Measurements from ENCODE around the gene SNX9.

SNX9 gene

DNA sequence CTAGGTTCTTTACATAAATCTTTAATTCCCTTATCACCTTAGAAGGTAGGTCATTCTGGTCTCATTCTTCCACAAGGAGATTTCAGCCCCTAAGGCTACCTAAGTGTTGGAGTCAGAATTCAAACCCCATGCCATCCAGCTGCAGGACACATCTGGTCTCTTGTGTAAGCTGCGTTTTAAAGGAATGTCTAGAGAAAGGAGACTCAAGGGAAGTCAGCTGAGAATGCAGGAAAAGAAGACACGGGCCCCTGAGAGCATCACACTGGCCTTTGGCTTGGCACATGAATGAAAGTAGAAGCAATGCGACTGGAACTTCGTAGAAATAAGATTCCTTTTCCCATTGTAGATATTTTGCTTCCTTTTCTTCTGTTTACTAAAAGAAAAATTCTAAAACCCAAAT lies 82.0 kb downstream of the SNX9 start:
- no peak overlapping the region for H3K4me2 ChIP-seq (ENCODE audit: low read length)
- no peaks in the 10 kb centered on the region for H3K4me1 ChIP-seq (ENCODE audit: control insufficient read depth, insufficient read depth, low read length)
- no peak overlapping the region for H3K4me3 ChIP-seq (ENCODE audit: low read length)
- no peaks in the 10 kb centered on the region for H3K9me3 ChIP-seq (replicated peaks; ENCODE audit: low read length)
- no peak overlapping the region for H3K9ac ChIP-seq (ENCODE audit: low read depth, low read length)
- peaks cover 41% of the 10 kb centered on the region for H3K36me3 ChIP-seq (ENCODE audit: insufficient read depth, low read length)
- H3K27me3 ChIP-seq (ENCODE audit: control insufficient read depth, insufficient read depth, low read length), result no peaks in the 10 kb centered on the region

- no peak overlapping the region for H3K4me2 ChIP-seq (ENCODE audit: low read length)
- no peak overlapping the region for H3K4me3 ChIP-seq (ENCODE audit: low read length)
- no peaks in the 10 kb centered on the region for H3K4me1 ChIP-seq (ENCODE audit: control insufficient read depth, insufficient read depth, low read length)
- H3K27me3 ChIP-seq (ENCODE audit: control insufficient read depth, insufficient read depth, low read length), result no peaks in the 10 kb centered on the region
- no peaks in the 10 kb centered on the region for H3K9me3 ChIP-seq (replicated peaks; ENCODE audit: low read length)
- no peak overlapping the region for H3K9ac ChIP-seq (ENCODE audit: low read depth, low read length)
- peaks cover 47% of the 10 kb centered on the region for H3K36me3 ChIP-seq (ENCODE audit: insufficient read depth, low read length)
Observed at GRCh38 chr6:157905590-157906342, 82.7 kb downstream of the SNX9 start.

DNA sequence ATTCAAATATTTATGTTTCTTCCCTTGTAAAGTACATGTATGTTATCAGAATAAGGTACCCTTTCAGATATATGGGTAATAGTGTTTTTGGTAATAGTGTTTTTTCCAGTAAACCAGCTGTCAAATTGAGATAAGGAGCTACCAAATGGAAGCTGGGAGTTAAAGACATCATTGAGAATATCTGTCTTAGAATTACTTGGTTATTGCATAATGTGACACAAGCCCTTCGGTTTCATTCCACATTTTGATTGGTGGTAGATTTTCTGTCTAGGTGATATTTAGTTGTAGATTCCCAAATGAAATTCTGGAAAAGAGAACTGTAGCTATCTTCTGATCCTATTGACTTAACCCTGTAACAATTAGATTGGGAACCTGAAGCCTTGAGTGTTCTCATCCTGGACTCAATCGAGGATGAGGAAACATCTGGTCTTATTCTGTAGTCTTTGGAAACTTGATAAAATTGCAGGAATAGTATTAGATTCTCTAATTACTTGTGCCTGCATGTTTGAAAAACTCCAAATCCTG lies 83.6 kb downstream of the SNX9 start:
- H3K4me2 ChIP-seq (ENCODE audit: low read length), result no peak overlapping the region
- H3K27me3 ChIP-seq (ENCODE audit: control insufficient read depth, insufficient read depth, low read length), result no peaks in the 10 kb centered on the region
- no peak overlapping the region for H3K9ac ChIP-seq (ENCODE audit: low read depth, low read length)
- H3K4me3 ChIP-seq (ENCODE audit: low read length), result no peak overlapping the region
- peaks cover 52% of the 10 kb centered on the region for H3K36me3 ChIP-seq (ENCODE audit: insufficient read depth, low read length)
- no peaks in the 10 kb centered on the region for H3K9me3 ChIP-seq (replicated peaks; ENCODE audit: low read length)
- H3K4me1 ChIP-seq (ENCODE audit: control insufficient read depth, insufficient read depth, low read length), result peaks cover 7% of the 10 kb centered on the region

GRCh38 chr6:157907651-157908050 lies 84.6 kb downstream of the SNX9 start:
- peaks cover 46% of the 10 kb centered on the region for H3K36me3 ChIP-seq (ENCODE audit: insufficient read depth, low read length)
- no peak overlapping the region for H3K9ac ChIP-seq (ENCODE audit: low read depth, low read length)
- H3K4me3 ChIP-seq (ENCODE audit: low read length), result no peak overlapping the region
- H3K27me3 ChIP-seq (ENCODE audit: control insufficient read depth, insufficient read depth, low read length), result no peaks in the 10 kb centered on the region
- H3K9me3 ChIP-seq (replicated peaks; ENCODE audit: low read length), result no peaks in the 10 kb centered on the region
- peaks cover 17% of the 10 kb centered on the region for H3K4me1 ChIP-seq (ENCODE audit: control insufficient read depth, insufficient read depth, low read length)
- H3K4me2 ChIP-seq (ENCODE audit: low read length), result no peak overlapping the region

DNA sequence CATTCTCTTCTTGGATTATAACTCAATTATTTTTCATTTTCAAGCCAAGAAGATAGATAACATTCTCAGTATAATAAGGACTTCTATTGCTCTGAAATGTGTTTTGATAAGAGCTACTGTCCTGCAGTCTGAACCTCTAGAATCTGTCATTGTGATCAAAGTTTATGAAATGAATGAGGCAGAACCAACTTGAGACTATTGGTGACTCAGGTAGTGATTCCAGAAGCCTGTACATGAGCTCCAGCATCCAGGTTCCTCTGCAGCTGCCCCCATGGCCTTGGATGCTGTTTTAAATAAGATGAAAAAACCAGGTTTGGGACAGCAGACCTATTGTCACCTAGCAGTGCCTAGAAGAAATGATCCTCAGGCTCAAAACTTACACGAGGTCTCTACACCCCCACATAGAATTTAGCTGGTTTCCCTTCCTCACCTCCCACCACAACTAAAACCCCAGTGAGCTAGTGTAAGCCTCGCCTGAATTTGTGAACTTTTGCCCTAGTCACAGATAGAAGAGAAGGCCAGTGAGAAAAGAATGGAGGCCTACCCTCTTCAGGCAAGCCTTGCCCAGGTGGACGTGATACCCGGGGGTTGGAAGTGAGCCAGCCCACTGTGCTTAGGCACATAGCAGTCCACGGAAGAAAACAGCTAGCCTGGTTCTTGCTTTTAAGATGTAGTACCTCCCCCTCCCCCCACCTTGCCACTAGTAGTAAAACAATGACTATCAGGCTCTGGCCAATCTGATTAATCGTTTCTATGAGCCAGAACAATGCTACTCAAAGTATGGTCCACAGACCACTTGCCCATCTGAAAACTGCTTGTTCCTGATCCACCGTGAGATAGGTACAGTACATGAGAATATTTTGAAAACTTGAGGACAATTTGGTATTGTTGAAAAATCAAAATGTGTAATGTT lies 85.6 kb downstream of the SNX9 start:
- Histone ChIP-seq H3K9me3 (replicated peaks; ENCODE audit: low read length) (no peaks in the 10 kb centered on the region), H3K27me3 (ENCODE audit: control insufficient read depth, insufficient read depth, low read length) (no peaks in the 10 kb centered on the region), H3K36me3 (ENCODE audit: insufficient read depth, low read length) (peaks cover 42% of the 10 kb centered on the region), H3K9ac (ENCODE audit: low read depth, low read length) (no peak overlapping the region), H3K4me2 (ENCODE audit: low read length) (no peak overlapping the region), H3K4me3 (ENCODE audit: low read length) (no peak overlapping the region), H3K4me1 (ENCODE audit: control insufficient read depth, insufficient read depth, low read length) (peaks cover 21% of the 10 kb centered on the region)

DNA sequence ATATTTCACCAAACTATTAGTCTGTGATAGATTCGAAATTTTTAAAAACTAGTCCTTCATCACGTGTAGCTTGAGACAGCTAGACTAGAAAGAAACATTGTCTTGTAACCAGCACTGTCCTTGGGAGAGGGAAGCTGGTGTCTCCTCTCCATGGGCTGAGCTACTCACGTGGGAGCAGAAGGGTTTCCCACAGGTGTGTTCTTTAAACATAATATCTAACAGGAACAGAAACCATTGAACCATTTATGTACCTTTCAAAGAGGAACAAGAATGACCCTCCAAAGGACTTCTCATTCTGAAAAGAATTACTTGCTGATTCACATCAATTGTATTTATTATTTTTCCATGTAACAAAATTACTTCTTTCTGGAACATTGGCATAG lies 86.2 kb downstream of the SNX9 start:
- no peak overlapping the region for H3K9ac ChIP-seq (ENCODE audit: low read depth, low read length)
- no peaks in the 10 kb centered on the region for H3K27me3 ChIP-seq (ENCODE audit: control insufficient read depth, insufficient read depth, low read length)
- H3K36me3 ChIP-seq (ENCODE audit: insufficient read depth, low read length), result peaks cover 46% of the 10 kb centered on the region
- no peak overlapping the region for H3K4me3 ChIP-seq (ENCODE audit: low read length)
- peaks cover 21% of the 10 kb centered on the region for H3K4me1 ChIP-seq (ENCODE audit: control insufficient read depth, insufficient read depth, low read length)
- H3K9me3 ChIP-seq (replicated peaks; ENCODE audit: low read length), result no peaks in the 10 kb centered on the region
- no peak overlapping the region for H3K4me2 ChIP-seq (ENCODE audit: low read length)

DNA sequence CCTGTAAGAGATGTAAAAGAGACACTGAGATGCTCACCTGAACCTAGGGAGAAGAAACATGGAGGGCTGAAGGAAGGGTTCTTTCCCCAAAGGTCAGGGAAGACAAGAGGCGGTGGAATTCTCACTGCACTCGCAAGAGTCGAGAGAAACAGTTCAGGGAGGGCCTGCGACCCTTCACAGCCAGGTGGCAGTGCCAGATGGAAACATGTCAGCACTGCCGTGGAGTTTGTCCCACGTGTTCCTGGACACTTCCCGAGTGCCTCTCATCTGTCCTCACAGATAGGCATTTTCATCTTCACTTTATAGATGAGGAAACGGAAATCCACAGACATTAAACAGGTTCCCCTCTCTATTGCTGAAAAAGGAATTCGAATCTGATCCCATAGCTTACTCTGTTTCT lies 88.2 kb downstream of the SNX9 start:
- Histone ChIP-seq H3K9me3 (replicated peaks; ENCODE audit: low read length) (no peaks in the 10 kb centered on the region), H3K4me1 (ENCODE audit: control insufficient read depth, insufficient read depth, low read length) (peaks cover 21% of the 10 kb centered on the region), H3K27me3 (ENCODE audit: control insufficient read depth, insufficient read depth, low read length) (no peaks in the 10 kb centered on the region), H3K4me2 (ENCODE audit: low read length) (no peak overlapping the region), H3K9ac (ENCODE audit: low read depth, low read length) (peak overlapping the region; percentile 72), H3K4me3 (ENCODE audit: low read length) (no peak overlapping the region), H3K36me3 (ENCODE audit: insufficient read depth, low read length) (peaks cover 40% of the 10 kb centered on the region)

DNA sequence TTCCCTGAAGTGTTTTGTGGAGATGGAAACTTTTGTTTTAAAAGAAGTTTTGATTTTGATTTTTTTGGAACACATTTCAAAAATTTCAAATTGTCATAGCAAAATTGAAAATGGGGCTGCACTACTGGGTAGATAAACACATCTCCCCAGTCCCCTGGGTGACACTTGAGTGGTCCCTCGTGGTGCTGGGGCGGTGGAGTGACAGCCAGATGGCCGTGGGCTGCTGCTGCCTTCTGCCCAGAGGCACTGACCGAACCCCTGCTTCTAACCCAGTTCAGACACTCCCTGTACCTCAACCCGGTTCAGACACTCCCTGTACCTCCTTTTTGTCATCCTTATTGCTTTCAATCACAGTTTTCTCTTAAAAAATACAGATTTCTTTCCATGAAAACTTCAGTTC lies 88.7 kb downstream of the SNX9 start:
- H3K9ac ChIP-seq (ENCODE audit: low read depth, low read length), result peak overlapping the region; percentile 72
- no peaks in the 10 kb centered on the region for H3K27me3 ChIP-seq (ENCODE audit: control insufficient read depth, insufficient read depth, low read length)
- peaks cover 40% of the 10 kb centered on the region for H3K36me3 ChIP-seq (ENCODE audit: insufficient read depth, low read length)

DNA sequence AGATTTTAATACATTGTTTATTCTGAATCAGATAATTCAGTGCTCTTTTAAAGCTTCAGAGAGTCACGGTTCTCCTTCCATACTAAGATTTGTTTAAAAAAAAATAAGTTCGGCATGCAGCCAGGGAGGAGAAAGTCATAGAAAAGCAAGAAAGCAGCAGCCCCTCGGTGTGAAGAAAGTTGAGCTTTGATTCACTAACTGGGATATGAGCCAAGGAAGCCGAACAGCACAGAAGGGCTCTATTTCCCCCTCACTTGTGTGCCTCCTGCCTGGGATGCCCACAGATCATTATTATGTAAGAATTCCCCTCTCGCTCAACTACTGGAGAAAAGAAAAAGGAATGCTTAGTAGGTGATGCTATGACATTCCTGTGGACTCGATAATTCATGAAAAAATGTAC lies 89.3 kb downstream of the SNX9 start:
- Histone ChIP-seq H3K27me3 (ENCODE audit: control insufficient read depth, insufficient read depth, low read length) (no peaks in the 10 kb centered on the region), H3K36me3 (ENCODE audit: insufficient read depth, low read length) (peaks cover 40% of the 10 kb centered on the region), H3K4me3 (ENCODE audit: low read length) (no peak overlapping the region), H3K4me2 (ENCODE audit: low read length) (peak overlapping the region; percentile 47), H3K4me1 (ENCODE audit: control insufficient read depth, insufficient read depth, low read length) (peaks cover 21% of the 10 kb centered on the region), H3K9ac (ENCODE audit: low read depth, low read length) (peak overlapping the region; percentile 72), H3K9me3 (replicated peaks; ENCODE audit: low read length) (no peaks in the 10 kb centered on the region)

More for the DNA sequence above, 88.7 kb downstream of the SNX9 start:
- H3K9me3 ChIP-seq (replicated peaks; ENCODE audit: low read length), result no peaks in the 10 kb centered on the region
- H3K4me3 ChIP-seq (ENCODE audit: low read length), result no peak overlapping the region
- H3K4me2 ChIP-seq (ENCODE audit: low read length), result peak overlapping the region; percentile 47
- peaks cover 21% of the 10 kb centered on the region for H3K4me1 ChIP-seq (ENCODE audit: control insufficient read depth, insufficient read depth, low read length)

GRCh38 chr6:157921685-157922367 lies 98.8 kb downstream of the SNX9 start:
- Histone ChIP-seq H3K4me2 (ENCODE audit: low read length) (no peak overlapping the region), H3K36me3 (ENCODE audit: insufficient read depth, low read length) (peaks cover 79% of the 10 kb centered on the region), H3K27me3 (ENCODE audit: control insufficient read depth, insufficient read depth, low read length) (no peaks in the 10 kb centered on the region), H3K9ac (ENCODE audit: low read depth, low read length) (no peak overlapping the region), H3K4me1 (ENCODE audit: control insufficient read depth, insufficient read depth, low read length) (no peaks in the 10 kb centered on the region), H3K4me3 (ENCODE audit: low read length) (no peak overlapping the region), H3K9me3 (replicated peaks; ENCODE audit: low read length) (no peaks in the 10 kb centered on the region)

GRCh38 chr6:157925771-157926170 lies 102.7 kb downstream of the SNX9 start:
- no peaks in the 10 kb centered on the region for H3K4me1 ChIP-seq (ENCODE audit: control insufficient read depth, insufficient read depth, low read length)
- no peak overlapping the region for H3K4me3 ChIP-seq (ENCODE audit: low read length)
- H3K9ac ChIP-seq (ENCODE audit: low read depth, low read length), result no peak overlapping the region
- no peak overlapping the region for H3K4me2 ChIP-seq (ENCODE audit: low read length)
- no peaks in the 10 kb centered on the region for H3K27me3 ChIP-seq (ENCODE audit: control insufficient read depth, insufficient read depth, low read length)
- H3K36me3 ChIP-seq (ENCODE audit: insufficient read depth, low read length), result peaks cover 82% of the 10 kb centered on the region
- no peaks in the 10 kb centered on the region for H3K9me3 ChIP-seq (replicated peaks; ENCODE audit: low read length)

All from skeletal muscle satellite cell (primary cell).